GM21390 (cell line): Measurements from ENCODE around the gene LCN15.
"Not testable (repeated sequence)": the region's sequence is repeated elsewhere in the genome, so short reads cannot be mapped to it uniquely, and the experiment has no call there.

Experiments
- ATAC-seq: cut with Tn5 transposase; IDR thresholded peaks from one replicate; pipeline ENCODE4 v1.9.1; 2021; ENCODE audit not compliant: unreplicated experiment

LCN15 gene

GRCh38 chr9:136764301-136764891 is at the start of gene LCN15:
TSS of gene LCN15 (minus strand) at chr9:136764518. CDS start at chr9:136764488, 30 bp downstream.
- no peak for ATAC-seq

GRCh38 chr9:136808806-136809158 is 44.5 kb upstream of the LCN15 start:
- ATAC-seq, result no peak

GRCh38 chr9:136808075-136808805 is 43.9 kb upstream of the LCN15 start:
- ATAC-seq, result peak; percentile 30

GRCh38 chr9:136807281-136808074 is 43.2 kb upstream of the LCN15 start, which contains the start of gene RABL6:
TSS of gene RABL6 (plus strand) at chr9:136807948. CDS start at chr9:136808197, 249 bp downstream.
- ATAC-seq, result peak; percentile 75

GRCh38 chr9:136806631-136807201 is 42.4 kb upstream of the LCN15 start:
- ATAC-seq, result no peak

GRCh38 chr9:136806067-136806466 is 41.7 kb upstream of the LCN15 start:
- ATAC-seq, result no peak

GRCh38 chr9:136805207-136805740 is 41.0 kb upstream of the LCN15 start:
- ATAC-seq, result no peak

GRCh38 chr9:136804509-136805206 is 40.3 kb upstream of the LCN15 start:
- no peak for ATAC-seq

GRCh38 chr9:136803551-136804508 is 39.5 kb upstream of the LCN15 start:
- no peak for ATAC-seq

- not testable (repeated sequence) for ATAC-seq
Observed at GRCh38 chr9:136803009-136803550, 38.8 kb upstream of the LCN15 start.

- ATAC-seq, result no peak
Observed at GRCh38 chr9:136802321-136802720, 38.0 kb upstream of the LCN15 start.

GRCh38 chr9:136799854-136800657 is 35.7 kb upstream of the LCN15 start:
- ATAC-seq, result no peak

- ATAC-seq, result no peak
Observed at GRCh38 chr9:136799079-136799853, 34.9 kb upstream of the LCN15 start.

GRCh38 chr9:136798708-136799078 is 34.4 kb upstream of the LCN15 start:
- no peak for ATAC-seq

- not testable (repeated sequence) for ATAC-seq
Observed at GRCh38 chr9:136796775-136797347, 32.5 kb upstream of the LCN15 start.

GRCh38 chr9:136796238-136796774 is 32.0 kb upstream of the LCN15 start, which contains the start of gene CCDC183:
TSS of gene CCDC183 (plus strand) at chr9:136796338. CDS start at chr9:136796398, 60 bp downstream.
- ATAC-seq, result no peak

- no peak for ATAC-seq
Observed at GRCh38 chr9:136795000-136795348, 30.7 kb upstream of the LCN15 start.
